ENCODE measurements around the gene DKK2.
"Not testable (repeated sequence)": the region's sequence is repeated elsewhere in the genome, so short reads cannot be mapped to it uniquely, and the experiment has no call there.

DKK2 gene

GRCh38 chr4:106971636-106972035, 64.5 kb downstream of the DKK2 start:
- H3K4me3 ChIP-seq: no peak overlapping the region
- H3K9me3 ChIP-seq (replicated peaks in 1 of 11): peaks cover 0 to 9% (median 0%) of the 10 kb centered on the region in 11 experiments; a peak in 1 of 22 replicates
- H3K9ac ChIP-seq: no peak overlapping the region
- no peaks in the 10 kb centered on the region for H3K36me3 ChIP-seq
- H3K27me3 ChIP-seq: no peaks in the 10 kb centered on the region
- no peak for TF ChIP-seq Cebpa-rat (IDR thresholded peaks at IDR 0.05)
- no peaks in the 10 kb centered on the region for H4K20me1 ChIP-seq
- H3K27ac ChIP-seq: no peak overlapping the region
- no peak overlapping the region for H3K4me2 ChIP-seq
- H3K4me1 ChIP-seq: no peaks in the 10 kb centered on the region

GRCh38 chr4:106967892-106968291, 68.2 kb downstream of the DKK2 start:
- Histone ChIP-seq H3K27me3 (no peaks in the 10 kb centered on the region), H4K20me1 (no peaks in the 10 kb centered on the region), H3K36me3 (no peaks in the 10 kb centered on the region), H3K9me3 (replicated peaks in 1 of 11) (0 out of 22 replicates have a peak, but pooled peaks cover 0 to 3% (median 0%) of the 10 kb centered on the region in 11 experiments), H3K27ac (no peak overlapping the region), H3K4me3 (no peak overlapping the region), H3K4me1 (no peaks in the 10 kb centered on the region), H3K4me2 (no peak overlapping the region), H3K9ac (no peak overlapping the region)
- no peak for TF ChIP-seq Cebpa-rat (IDR thresholded peaks at IDR 0.05)

- no peaks in the 10 kb centered on the region for H3K36me3 ChIP-seq
Observed at GRCh38 chr4:106953036-106953705, 82.9 kb downstream of the DKK2 start.

DNA sequence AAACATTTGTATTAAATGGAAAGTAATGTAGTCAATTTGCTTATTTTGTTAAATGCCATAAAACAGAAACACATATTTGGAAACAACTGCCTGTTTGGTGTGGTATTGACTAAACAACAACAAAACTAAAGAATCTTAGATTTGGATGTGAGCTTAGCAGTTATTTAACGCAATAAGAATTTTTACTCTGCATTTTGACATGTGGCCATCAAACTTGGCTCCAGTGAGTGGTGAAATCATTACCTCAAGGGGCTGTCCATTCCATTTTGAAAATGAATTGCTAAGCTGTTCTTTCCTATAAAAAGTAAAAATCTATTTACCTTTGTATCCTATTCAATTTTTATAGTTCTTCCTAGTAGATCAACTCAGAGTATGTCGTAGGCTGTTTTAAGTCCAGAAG, 84.2 kb downstream of the DKK2 start:
- no peak overlapping the region for H3K4me2 ChIP-seq
- no peaks in the 10 kb centered on the region for H4K20me1 ChIP-seq
- no peak overlapping the region for H3K27ac ChIP-seq
- no peak overlapping the region for H3K4me3 ChIP-seq
- no peaks in the 10 kb centered on the region for H3K4me1 ChIP-seq
- no peak for TF ChIP-seq Cebpa-rat (IDR thresholded peaks at IDR 0.05)
- no peaks in the 10 kb centered on the region for H3K9me3 ChIP-seq (replicated peaks in 1 of 11)
- no peaks in the 10 kb centered on the region for H3K36me3 ChIP-seq
- no peak overlapping the region for H3K9ac ChIP-seq
- no peaks in the 10 kb centered on the region for H3K27me3 ChIP-seq

More at GRCh38 chr4:106953036-106953705, 82.9 kb downstream of the DKK2 start:
- Histone ChIP-seq H3K4me2 (no peak overlapping the region), H3K4me3 (no peak overlapping the region), H3K27me3 (no peaks in the 10 kb centered on the region), H3K27ac (no peak overlapping the region), H3K9me3 (replicated peaks in 1 of 11) (no peaks in the 10 kb centered on the region), H3K9ac (no peak overlapping the region), H3K4me1 (no peaks in the 10 kb centered on the region), H4K20me1 (no peaks in the 10 kb centered on the region)
- TF ChIP-seq Cebpa-rat (IDR thresholded peaks at IDR 0.05): no peak

DNA sequence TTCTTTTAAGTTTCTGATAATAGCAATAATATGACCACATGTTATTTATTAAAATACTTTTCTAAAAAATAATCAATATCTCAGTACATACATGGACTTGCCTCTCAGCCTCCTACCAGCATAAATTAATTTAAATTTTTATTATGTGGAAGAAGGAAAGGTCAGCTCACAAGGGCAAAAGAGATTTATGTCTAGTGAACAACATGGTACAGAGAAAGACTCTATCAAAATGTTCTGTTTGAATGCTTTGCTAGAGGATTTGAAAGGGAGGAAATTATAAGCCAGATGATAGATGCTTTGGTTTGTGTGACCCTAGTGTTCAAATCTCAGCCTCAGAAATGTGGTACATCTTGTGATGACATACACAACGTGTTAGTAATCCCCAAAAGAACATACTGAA, 94.3 kb downstream of the DKK2 start:
- no peak overlapping the region for H3K4me3 ChIP-seq
- no peaks in the 10 kb centered on the region for H3K36me3 ChIP-seq
- no peaks in the 10 kb centered on the region for H3K9me3 ChIP-seq (replicated peaks in 1 of 11)
- H3K27ac ChIP-seq: no peak overlapping the region
- H3K27me3 ChIP-seq: no peaks in the 10 kb centered on the region
- no peak overlapping the region for H3K9ac ChIP-seq
- no peaks in the 10 kb centered on the region for H4K20me1 ChIP-seq
- no peak overlapping the region for H3K4me2 ChIP-seq
- no peak for TF ChIP-seq Cebpa-rat (IDR thresholded peaks at IDR 0.05)
- H3K4me1 ChIP-seq: no peaks in the 10 kb centered on the region

- Histone ChIP-seq H3K9me3 (replicated peaks in 1 of 11) (no peaks in the 10 kb centered on the region), H3K4me2 (no peak overlapping the region), H4K20me1 (no peaks in the 10 kb centered on the region), H3K4me1 (no peaks in the 10 kb centered on the region), H3K27ac (no peak overlapping the region), H3K4me3 (no peak overlapping the region), H3K9ac (no peak overlapping the region), H3K36me3 (no peaks in the 10 kb centered on the region), H3K27me3 (no peaks in the 10 kb centered on the region)
- no peak for TF ChIP-seq Cebpa-rat (IDR thresholded peaks at IDR 0.05)
Observed at GRCh38 chr4:106930522-106930921, 105.6 kb downstream of the DKK2 start.

DNA sequence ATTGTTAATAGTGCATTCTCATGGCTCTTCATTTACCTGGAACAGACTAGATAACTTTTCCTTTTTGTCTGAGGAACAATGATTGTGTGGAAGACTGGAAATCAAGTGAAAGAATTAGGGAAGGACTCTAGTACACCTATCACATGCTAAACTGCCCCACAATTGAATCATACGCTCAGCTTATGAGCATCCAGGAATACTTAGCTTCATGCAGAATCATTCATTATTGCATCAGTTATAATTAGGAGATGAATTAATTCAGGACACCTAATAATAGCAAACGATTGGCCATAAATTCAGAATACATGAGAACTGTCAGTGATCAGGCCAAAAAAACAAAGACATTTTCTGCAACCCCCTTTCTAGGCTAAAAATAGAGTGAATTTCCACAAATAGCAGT, 106.9 kb downstream of the DKK2 start:
- TF ChIP-seq Cebpa-rat (IDR thresholded peaks at IDR 0.05): no peak
- Histone ChIP-seq H4K20me1 (no peaks in the 10 kb centered on the region), H3K27me3 (no peaks in the 10 kb centered on the region), H3K27ac (no peak overlapping the region), H3K4me2 (no peak overlapping the region), H3K36me3 (no peaks in the 10 kb centered on the region), H3K9me3 (replicated peaks in 1 of 11) (no peaks in the 10 kb centered on the region), H3K4me1 (no peaks in the 10 kb centered on the region), H3K9ac (no peak overlapping the region), H3K4me3 (no peak overlapping the region)

DNA sequence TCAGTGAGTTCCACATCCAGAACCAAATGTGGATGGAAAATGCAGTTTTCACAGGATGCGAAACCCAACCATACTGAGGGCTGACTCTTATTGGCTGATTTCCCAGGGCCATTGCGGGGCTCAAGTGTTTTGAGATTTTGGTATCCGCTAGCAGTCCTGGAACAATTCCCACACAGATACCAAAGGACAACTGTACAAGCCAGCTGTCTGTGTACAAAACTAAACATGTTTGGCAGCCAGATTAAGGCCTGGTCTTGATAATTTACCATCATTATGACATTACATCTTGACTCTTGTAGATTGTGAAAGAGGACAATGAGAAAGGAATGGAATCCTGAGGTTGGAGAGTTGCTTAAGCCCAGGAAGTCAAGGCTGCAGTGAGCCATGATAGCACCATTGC, 121.9 kb downstream of the DKK2 start:
- Histone ChIP-seq H3K36me3 (no peaks in the 10 kb centered on the region), H3K4me3 (no peak overlapping the region), H4K20me1 (no peaks in the 10 kb centered on the region), H3K27me3 (no peaks in the 10 kb centered on the region), H3K9ac (no peak overlapping the region), H3K9me3 (replicated peaks in 1 of 11) (no peaks in the 10 kb centered on the region), H3K27ac (no peak overlapping the region), H3K4me2 (no peak overlapping the region), H3K4me1 (peaks cover 0 to 13% (median 0%) of the 10 kb centered on the region in 10 experiments; a peak in 4 of 20 replicates)
- TF ChIP-seq Cebpa-rat (IDR thresholded peaks at IDR 0.05): no peak

DNA sequence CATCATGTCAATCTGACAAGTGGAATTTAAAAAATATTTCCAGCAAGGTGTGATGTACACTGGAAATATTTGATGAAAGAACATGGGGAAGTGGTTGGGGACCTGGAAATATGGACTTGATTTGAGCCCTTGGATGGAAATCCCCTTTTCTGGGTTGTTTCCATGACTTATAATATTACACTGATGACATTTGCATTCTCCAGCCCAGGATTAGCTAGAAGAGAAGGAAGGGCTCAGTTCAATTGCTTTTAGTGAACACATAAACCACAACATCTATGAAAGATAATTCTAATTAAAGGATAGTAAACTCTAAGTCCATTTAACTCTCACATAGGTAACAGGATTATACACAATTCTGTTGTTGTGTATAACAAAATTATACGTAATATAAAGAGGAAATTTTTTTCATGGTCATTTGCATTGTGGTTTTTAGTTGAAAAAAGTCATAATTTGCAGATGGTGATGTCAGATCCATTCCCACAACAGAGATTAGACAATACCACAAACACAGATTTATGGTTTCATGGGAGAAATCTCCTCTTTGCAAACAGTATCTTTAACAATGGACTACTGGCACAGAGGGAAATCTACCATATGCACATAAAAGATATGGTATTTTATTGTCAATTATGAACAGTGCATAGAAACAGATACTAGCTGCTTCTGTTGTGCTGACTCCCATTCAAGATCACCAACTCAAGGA, 126.5 kb downstream of the DKK2 start:
- no peaks in the 10 kb centered on the region for H3K36me3 ChIP-seq
- no peak overlapping the region for H3K9ac ChIP-seq
- no peak for TF ChIP-seq Cebpa-rat (IDR thresholded peaks at IDR 0.05)
- H3K9me3 ChIP-seq (replicated peaks in 1 of 11): no peaks in the 10 kb centered on the region
- no peak overlapping the region for H3K4me3 ChIP-seq
- H3K27me3 ChIP-seq: no peaks in the 10 kb centered on the region
- H4K20me1 ChIP-seq: no peaks in the 10 kb centered on the region
- peak overlapping the region in 1 of 11 experiments; percentile 27; a peak in 1 of 22 replicates for H3K4me2 ChIP-seq
- H3K4me1 ChIP-seq: peaks cover 0 to 5% (median 0%) of the 10 kb centered on the region in 10 experiments; a peak in 1 of 20 replicates
- H3K27ac ChIP-seq: no peak overlapping the region

- H4K20me1 ChIP-seq; H3K27me3 ChIP-seq; H3K27ac ChIP-seq; H3K4me2 ChIP-seq; H3K36me3 ChIP-seq; H3K9ac ChIP-seq; H3K4me3 ChIP-seq; H3K9me3 ChIP-seq (replicated peaks in 1 of 11): not testable (repeated sequence)
- peaks cover 0 to 11% (median 0%) of the 10 kb centered on the region in 10 experiments; a peak in 2 of 20 replicates for H3K4me1 ChIP-seq
Observed at GRCh38 chr4:106908049-106908448, 128.1 kb downstream of the DKK2 start.
